Gastrocnemius medialis (tissue), 4 donors: ENCODE data around the gene PAX5.

Experiments used
- POLR2A ChIP-seq, 2 donors: fragments of 450-650 bp; IDR thresholded peaks; one replicate each; pipeline ENCODE4 v1.6.1; 2017; ENCODE audit warnings: antibody characterized with exemption in 2 of 2, mild to moderate bottlenecking in 2 of 2, moderate library complexity in 2 of 2
- TF ChIP-seq, protein P1 (sequence below), 5 experiments: fragments of 450-650 bp in 3 of 5; fragments of 200-600 bp in 2 of 5; sonication (generic) in 2 of 5; IDR thresholded peaks in 4 of 5; conservative IDR thresholded peaks in 1 of 5; 1 replicate in 4 of 5; 2 replicates in 1 of 5; pipeline ENCODE4 v1.5.1; 2016 to 2019; ENCODE audit warnings: antibody characterized with exemption in 5 of 5, mild to moderate bottlenecking in 3 of 5, moderate library complexity in 3 of 5

- TF ChIP-seq, protein P1, sequence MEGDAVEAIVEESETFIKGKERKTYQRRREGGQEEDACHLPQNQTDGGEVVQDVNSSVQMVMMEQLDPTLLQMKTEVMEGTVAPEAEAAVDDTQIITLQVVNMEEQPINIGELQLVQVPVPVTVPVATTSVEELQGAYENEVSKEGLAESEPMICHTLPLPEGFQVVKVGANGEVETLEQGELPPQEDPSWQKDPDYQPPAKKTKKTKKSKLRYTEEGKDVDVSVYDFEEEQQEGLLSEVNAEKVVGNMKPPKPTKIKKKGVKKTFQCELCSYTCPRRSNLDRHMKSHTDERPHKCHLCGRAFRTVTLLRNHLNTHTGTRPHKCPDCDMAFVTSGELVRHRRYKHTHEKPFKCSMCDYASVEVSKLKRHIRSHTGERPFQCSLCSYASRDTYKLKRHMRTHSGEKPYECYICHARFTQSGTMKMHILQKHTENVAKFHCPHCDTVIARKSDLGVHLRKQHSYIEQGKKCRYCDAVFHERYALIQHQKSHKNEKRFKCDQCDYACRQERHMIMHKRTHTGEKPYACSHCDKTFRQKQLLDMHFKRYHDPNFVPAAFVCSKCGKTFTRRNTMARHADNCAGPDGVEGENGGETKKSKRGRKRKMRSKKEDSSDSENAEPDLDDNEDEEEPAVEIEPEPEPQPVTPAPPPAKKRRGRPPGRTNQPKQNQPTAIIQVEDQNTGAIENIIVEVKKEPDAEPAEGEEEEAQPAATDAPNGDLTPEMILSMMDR (IDR thresholded peaks at IDR 0.05 in 4 of 5, conservative IDR thresholded peaks at IDR 0.05 in 1 of 5): no peak
- no peak for TF ChIP-seq POLR2A (IDR thresholded peaks at IDR 0.05)
Measured at GRCh38 chr9:37033141-37033540, 927 bp downstream of the PAX5 start.
